Panc1 (cell line): ENCODE measurements around the gene OSBPL5. TPM values are rescaled to one million over a fixed set of nuclear protein-coding genes. Genes with fewer than 3 reads are reported as not detected.

Experiments
- ATAC-seq: fragments of 200-7000 bp; cut with Tn5 transposase; 2 replicates; pipeline ENCODE4 v1.9.1; 2020; ENCODE audit warnings: mild to moderate bottlenecking, moderate library complexity
- BruUV-seq: library from RNA; stranded (reverse); fragments of 400-500 nt; replicated peaks from 2 replicates; lab custom pipeline; 2021; lab: Mats Ljungman, UMichigan
- CTCF ChIA-PET: fragments of 300-600 bp; sonication (Branson Sonifier 250); formaldehyde crosslinking; loops from one replicate; lab custom pipeline; 2022; ENCODE audit warnings: antibody characterized with exemption; lab: Charles Lee
- POLR2A ChIA-PET: fragments of 300-600 bp; sonication (Branson Sonifier 250); formaldehyde crosslinking; loops from one replicate; lab custom pipeline; 2022; ENCODE audit warnings: antibody characterized with exemption; lab: Charles Lee
- DNase-seq: peaks from one replicate; pipeline ENCODE4 v3.0.0-alpha.2; 2010; ENCODE audit warnings: low read depth, low spot score
- H3K27ac ChIP-seq: 2 replicates; pipeline ENCODE4 v1.5.1; 2011; ENCODE audit warnings: mild to moderate bottlenecking, low read length, inconsistent platforms
- H3K27me3 ChIP-seq: fragments of 200-500 bp; sonication (Bioruptor generic); 2 replicates; pipeline ENCODE4 v1.6.0; 2014; ENCODE audit warnings: low read length, inconsistent platforms; ENCODE audit not compliant: control insufficient read depth, insufficient read depth
- H3K36me3 ChIP-seq: fragments of 200-500 bp; sonication (Bioruptor generic); 2 replicates; pipeline ENCODE4 v1.5.1; 2014; ENCODE audit warnings: inconsistent platforms, mild to moderate bottlenecking, low read length, moderate library complexity; ENCODE audit not compliant: control insufficient read depth, insufficient read depth
- H3K4me1 ChIP-seq: 2 replicates; pipeline ENCODE4 v1.5.1; 2011; ENCODE audit warnings: inconsistent platforms, mild to moderate bottlenecking, low read length, moderate library complexity; ENCODE audit not compliant: control insufficient read depth, insufficient read depth
- H3K4me3 ChIP-seq, 2 experiments: 2 replicates each; pipeline ENCODE4 v1.5.1; 2011 to 2012; ENCODE audit warnings: low read depth in 2 of 2, low read length in 2 of 2, mild to moderate bottlenecking in 2 of 2, inconsistent platforms in 1 of 2, moderate library complexity in 1 of 2
- H3K9me3 ChIP-seq: fragments of 200-500 bp; sonication (Bioruptor generic); 2 replicates; pipeline ENCODE4 v1.5.1; 2014; ENCODE audit warnings: low read depth, mild to moderate bottlenecking, inconsistent platforms, low read length, moderate library complexity; ENCODE audit not compliant: control insufficient read depth, insufficient read depth
- CTCF ChIP-seq: fragments of 450-650 bp; IDR thresholded peaks from 2 replicates; pipeline ENCODE4 v1.5.1; 2017; ENCODE audit warnings: mild to moderate bottlenecking
- POLR2AphosphoS5 ChIP-seq: IDR thresholded peaks from 2 replicates; pipeline ENCODE4 v1.6.1; 2012; ENCODE audit warnings: mild to moderate bottlenecking, low read depth, low read length, moderate library complexity
- REST ChIP-seq, 2 experiments: IDR thresholded peaks; 2 replicates each; pipeline ENCODE4 v1.6.1; 2011 to 2012; ENCODE audit warnings: low read depth in 2 of 2, control low read depth in 1 of 2, low read length in 1 of 2, mild to moderate bottlenecking in 1 of 2, moderate library complexity in 1 of 2; ENCODE audit not compliant: insufficient read depth in 1 of 2
- SIN3A ChIP-seq: IDR thresholded peaks from 2 replicates; pipeline ENCODE4 v1.6.1; 2012; ENCODE audit warnings: low read depth, mild to moderate bottlenecking, low read length, moderate library complexity, borderline replicate concordance; ENCODE audit not compliant: insufficient read depth
- TCF7L2 ChIP-seq: IDR thresholded peaks from 2 replicates; pipeline ENCODE4 v1.6.1; 2011; ENCODE audit warnings: mild to moderate bottlenecking, low read depth, low read length, inconsistent platforms
- in situ Hi-C: cut with HindIII; loops from 2 replicates; pipeline ENCODE4 v1.10.0; 2016; ENCODE audit warnings: low sequenced_read_pairs, low pct_unique_long_range_greater_than_20kb
- intact Hi-C: fragments of 100-400 bp; cut with micrococcal nuclease; formaldehyde crosslinking; loops from one replicate; pipeline ENCODE4 v1.10.0; 2022; ENCODE audit not compliant: unreplicated experiment
- total RNA-seq: library from RNA; stranded (reverse); gene quantifications from one replicate; pipeline ENCODE4 v1.2.1, GENCODE V29; 2021; ENCODE audit not compliant: unreplicated experiment

OSBPL5 gene
- total RNA-seq, 1 experiment from 2014 or later = 20.2 TPM

GRCh38 chr11:3173795-3174194 lies 8.7 kb upstream of the OSBPL5 start:
- TF ChIP-seq TCF7L2 = no peak
- no peak for TF ChIP-seq REST (IDR thresholded peaks at IDR 0.05; ENCODE audit: insufficient read depth in 1 of 2, low read depth in 2 of 2, low read length in 1 of 2)
- no peak for TF ChIP-seq POLR2AphosphoS5
- no peak for TF ChIP-seq CTCF
- TF ChIP-seq SIN3A = no peak
- Histone ChIP-seq H3K9me3 (peaks cover 14% of the 10 kb centered on the region; the same call in 1 of the 2 replicates), H3K27ac (no peak overlapping the region), H3K36me3 (no peaks in the 10 kb centered on the region), H3K4me1 (peaks cover 11% of the 10 kb centered on the region), H3K27me3 (peaks cover 4% of the 10 kb centered on the region; the same call in 1 of the 2 replicates), H3K4me3 (no peak overlapping the region)
- no peak for DNase-seq
- no peak for ATAC-seq
- ChIA-PET CTCF (no interaction called here), POLR2A (no interaction called here)
- in situ Hi-C loops = no loop called here
- intact Hi-C loops = no loop called here
- no TSS peak for BruUV-seq

- Histone ChIP-seq H3K9me3 (peaks cover 11% of the 10 kb centered on the region; the same call in 1 of the 2 replicates), H3K27me3 (peaks cover 4% of the 10 kb centered on the region; the same call in 1 of the 2 replicates), H3K27ac (no peak overlapping the region), H3K36me3 (no peaks in the 10 kb centered on the region), H3K4me3 (no peak overlapping the region), H3K4me1 (peaks cover 11% of the 10 kb centered on the region)
- DNase-seq (no peak), ATAC-seq (no peak)
- intact Hi-C loops = no loop called here
- in situ Hi-C loops = no loop called here
- no peak for TF ChIP-seq REST (IDR thresholded peaks at IDR 0.05; ENCODE audit: insufficient read depth in 1 of 2, low read depth in 2 of 2, low read length in 1 of 2)
- no peak for TF ChIP-seq SIN3A
- no peak for TF ChIP-seq CTCF
- no peak for TF ChIP-seq POLR2AphosphoS5
- TF ChIP-seq TCF7L2 = no peak
- no TSS peak for BruUV-seq
- ChIA-PET CTCF (no interaction called here), POLR2A (no interaction called here)
Measured at GRCh38 chr11:3171931-3172560, 6.9 kb upstream of the OSBPL5 start.
